COLO668 (cell line): ENCODE results near the gene PRKCA.

ENCODE experiments used
- DNase-seq: peaks from one replicate; lab custom pipeline; 2025; ENCODE audit not compliant: unreplicated experiment; lab: John Stamatoyannopoulos, UW

Gene PRKCA

GRCh38 chr17:66633317-66633965 is 331.0 kb downstream of the PRKCA start:
- DNase-seq = no peak

- no peak for DNase-seq
Observed at GRCh38 chr17:66634193-66634592, 331.8 kb downstream of the PRKCA start.

- DNase-seq = no peak
Observed at GRCh38 chr17:66635386-66636045, 333.1 kb downstream of the PRKCA start.

- no peak for DNase-seq
Observed at GRCh38 chr17:66636111-66636510, 333.7 kb downstream of the PRKCA start.

GRCh38 chr17:66637491-66637890 is 335.1 kb downstream of the PRKCA start:
- DNase-seq = no peak

GRCh38 chr17:66638707-66639479 is 336.5 kb downstream of the PRKCA start:
- DNase-seq = no peak

GRCh38 chr17:66643815-66644710 is 341.6 kb downstream of the PRKCA start:
- no peak for DNase-seq

- no peak for DNase-seq
Observed at GRCh38 chr17:66645259-66645658, 342.8 kb downstream of the PRKCA start.

- DNase-seq = no peak
Observed at GRCh38 chr17:66647391-66647983, 345.1 kb downstream of the PRKCA start.

GRCh38 chr17:66649818-66650543 is 347.6 kb downstream of the PRKCA start:
- no peak for DNase-seq

- no peak for DNase-seq
Observed at GRCh38 chr17:66650544-66650877, 348.1 kb downstream of the PRKCA start.

- DNase-seq = no peak
Observed at GRCh38 chr17:66652840-66653507, 350.6 kb downstream of the PRKCA start.

- DNase-seq = no peak
Observed at GRCh38 chr17:66654106-66654740, 351.8 kb downstream of the PRKCA start.

- DNase-seq = no peak
Observed at GRCh38 chr17:66654764-66655163, 352.4 kb downstream of the PRKCA start.

- DNase-seq = no peak
Observed at GRCh38 chr17:66655461-66655860, 353.0 kb downstream of the PRKCA start.

- no peak for DNase-seq
Observed at GRCh38 chr17:66655861-66656260, 353.4 kb downstream of the PRKCA start.

GRCh38 chr17:66661411-66662256 is 359.2 kb downstream of the PRKCA start:
- peak; percentile 21 for DNase-seq

GRCh38 chr17:66662496-66662895 is 360.1 kb downstream of the PRKCA start:
- no peak for DNase-seq
